Neural cell (in vitro differentiated cells): ENCODE results near the gene GLB1L2. TPM values are rescaled to one million over a fixed set of nuclear protein-coding genes. Genes with fewer than 3 reads are reported as not detected.
"Not testable (repeated sequence)": the region's sequence is repeated elsewhere in the genome, so short reads cannot be mapped to it uniquely, and the experiment has no call there.

Source experiments
- H2AFZ ChIP-seq: fragments of 200-600, 300-800 bp; sonication (generic), shearing (Covaris generic); 2 replicates; pipeline ENCODE4 v1.6.0; 2014; ENCODE audit warnings: low read depth, mild to moderate bottlenecking, antibody characterized with exemption, low read length, moderate library complexity
- H3F3A ChIP-seq: fragments of 200-600 bp; shearing (Covaris generic); 2 replicates; pipeline ENCODE4 v1.6.1; 2016; ENCODE audit warnings: mild to moderate bottlenecking, moderate library complexity, mixed read lengths, antibody characterized with exemption, low read length; ENCODE audit not compliant: insufficient read depth, poor library complexity, severe bottlenecking
- H3K27ac ChIP-seq: fragments of 200-600, 300-800 bp; sonication (generic), shearing (Covaris generic); 2 replicates; pipeline ENCODE4 v1.5.1; 2014; ENCODE audit warnings: mild to moderate bottlenecking, low read length, moderate library complexity
- H3K27me3 ChIP-seq: fragments of 300-800, 200-600 bp; sonication (generic), shearing (Covaris generic); 2 replicates; pipeline ENCODE4 v1.6.0; 2014; ENCODE audit warnings: mild to moderate bottlenecking, low read depth, low read length, moderate library complexity; ENCODE audit not compliant: insufficient read depth
- H3K36me3 ChIP-seq: fragments of 300-800, 200-600 bp; sonication (generic), shearing (Covaris generic); 2 replicates; pipeline ENCODE4 v1.5.1; 2014; ENCODE audit warnings: mild to moderate bottlenecking, antibody characterized with exemption, low read length, moderate library complexity; ENCODE audit not compliant: insufficient read depth
- H3K4me2 ChIP-seq: fragments of 300-800, 200-600 bp; sonication (generic), shearing (Covaris generic); 2 replicates; pipeline ENCODE4 v1.6.0; 2014; ENCODE audit warnings: mild to moderate bottlenecking, low read length
- H3K4me3 ChIP-seq: fragments of 300-800, 200-600 bp; sonication (generic), shearing (Covaris generic); 2 replicates; pipeline ENCODE4 v1.5.1; 2014; ENCODE audit warnings: mild to moderate bottlenecking, low read length, moderate library complexity
- H3K79me2 ChIP-seq: fragments of 200-600 bp; shearing (Covaris generic); replicated peaks from 2 replicates; pipeline ENCODE4 v1.6.0; 2014; ENCODE audit warnings: mild to moderate bottlenecking, low read length, moderate library complexity; ENCODE audit not compliant: insufficient read depth
- H3K9ac ChIP-seq: fragments of 300-800, 200-600 bp; sonication (generic), shearing (Covaris generic); 2 replicates; pipeline ENCODE4 v1.6.1; 2016; ENCODE audit warnings: mild to moderate bottlenecking, low read length, mixed read lengths
- H3K9me2 ChIP-seq: fragments of 200-600 bp; shearing (Covaris generic); 2 replicates; pipeline ENCODE4 v1.6.1; 2016; ENCODE audit warnings: mild to moderate bottlenecking, low read length, mixed read lengths; ENCODE audit not compliant: insufficient read depth
- H3K9me3 ChIP-seq: fragments of 200-600, 300-800 bp; sonication (generic), shearing (Covaris generic); 2 replicates; pipeline ENCODE4 v1.6.1; 2016; ENCODE audit warnings: mild to moderate bottlenecking, mixed run types, low read length, moderate library complexity, mixed read lengths
- H4K20me1 ChIP-seq: fragments of 200-600 bp; shearing (Covaris generic); 2 replicates; pipeline ENCODE4 v1.6.1; 2016; ENCODE audit warnings: mild to moderate bottlenecking, mixed run types; ENCODE audit not compliant: insufficient read depth
- CTCF ChIP-seq: fragments of 450-650 bp; IDR thresholded peaks from 2 replicates; pipeline ENCODE4 v1.5.1; 2014; ENCODE audit warnings: antibody characterized with exemption, mild to moderate bottlenecking, moderate library complexity; ENCODE audit not compliant: poor library complexity, severe bottlenecking
- EP300 ChIP-seq: fragments of 450-650 bp; conservative IDR thresholded peaks from 2 replicates; pipeline ENCODE4 v1.6.1; 2014; ENCODE audit warnings: antibody characterized with exemption, mild to moderate bottlenecking, moderate library complexity; ENCODE audit not compliant: poor library complexity, severe bottlenecking
- EZH2 ChIP-seq: fragments of 200-600, 300-800 bp; shearing (Covaris generic), sonication (generic); IDR thresholded peaks from 2 replicates; pipeline ENCODE4 v1.6.1; 2014; ENCODE audit warnings: antibody characterized with exemption, low read length, borderline replicate concordance, mild to moderate bottlenecking; ENCODE audit not compliant: insufficient read depth, poor library complexity, severe bottlenecking
- MXI1 ChIP-seq: fragments of 450-650 bp; conservative IDR thresholded peaks from 2 replicates; pipeline ENCODE4 v1.6.1; 2014; ENCODE audit warnings: antibody characterized with exemption, mild to moderate bottlenecking; ENCODE audit not compliant: poor library complexity, severe bottlenecking
- POLR2AphosphoS5 ChIP-seq: IDR thresholded peaks from 2 replicates; pipeline ENCODE4 v1.6.1; 2012
- RAD21 ChIP-seq: fragments of 450-650 bp; conservative IDR thresholded peaks from 2 replicates; pipeline ENCODE4 v1.6.1; 2014; ENCODE audit warnings: antibody characterized with exemption, mild to moderate bottlenecking, moderate library complexity
- REST ChIP-seq: IDR thresholded peaks from 2 replicates; pipeline ENCODE4 v1.6.1; 2012; ENCODE audit warnings: borderline replicate concordance
- SMC3 ChIP-seq: fragments of 450-650 bp; conservative IDR thresholded peaks from 2 replicates; pipeline ENCODE4 v1.6.1; 2014; ENCODE audit warnings: antibody characterized with exemption, mild to moderate bottlenecking, moderate library complexity; ENCODE audit not compliant: poor library complexity
- TAF1 ChIP-seq: IDR thresholded peaks from 2 replicates; pipeline ENCODE4 v1.6.1; 2012; ENCODE audit warnings: low read depth
- polyA plus RNA-seq: library from polyadenylated mRNA; depleted of rRNA; stranded (reverse); fragments of >200 nt; gene quantifications from 2 replicates; pipeline ENCODE4 v1.2.3, GENCODE V29; 2014

GLB1L2 gene
- polyA plus RNA-seq, 1 donor from 2014 or later = 1.6 TPM

- H3K4me3 ChIP-seq = no peak overlapping the region
- H3K9ac ChIP-seq = no peak overlapping the region
- no peaks in the 10 kb centered on the region for H3F3A ChIP-seq
- TF ChIP-seq POLR2AphosphoS5 = no peak
- no peak for TF ChIP-seq EZH2
- no peak for TF ChIP-seq TAF1
- no peak for TF ChIP-seq SMC3
- no peak for TF ChIP-seq CTCF
- no peak for TF ChIP-seq RAD21
- no peak for TF ChIP-seq MXI1
- no peak for TF ChIP-seq REST
- TF ChIP-seq EP300 = no peak
- no peak overlapping the region for H2AFZ ChIP-seq
- no peaks in the 10 kb centered on the region for H3K36me3 ChIP-seq
- no peak overlapping the region for H3K27ac ChIP-seq
- no peaks in the 10 kb centered on the region for H3K9me3 ChIP-seq
- no peaks in the 10 kb centered on the region for H3K9me2 ChIP-seq
- H3K4me2 ChIP-seq = no peak overlapping the region
- no peaks in the 10 kb centered on the region for H4K20me1 ChIP-seq
- no peaks in the 10 kb centered on the region for H3K79me2 ChIP-seq
- peaks cover 5% of the 10 kb centered on the region for H3K27me3 ChIP-seq
These were observed 48.1 kb upstream of the GLB1L2 start for GRCh38 chr11:134283461-134284230.

GRCh38 chr11:134284349-134284748 is 47.4 kb upstream of the GLB1L2 start:
- not testable (repeated sequence) for H3K9me2 ChIP-seq, H3K9ac ChIP-seq, H2AFZ ChIP-seq, H3K9me3 ChIP-seq, H3K4me3 ChIP-seq, H3K4me2 ChIP-seq, H3K27me3 ChIP-seq, H3F3A ChIP-seq, H3K36me3 ChIP-seq, H3K79me2 ChIP-seq, H4K20me1 ChIP-seq, H3K27ac ChIP-seq

- H3K9me3 ChIP-seq = no peaks in the 10 kb centered on the region
- H3K4me3 ChIP-seq = no peak overlapping the region
- H3K79me2 ChIP-seq = no peaks in the 10 kb centered on the region
- H4K20me1 ChIP-seq = no peaks in the 10 kb centered on the region
- no peaks in the 10 kb centered on the region for H3F3A ChIP-seq
- H3K9ac ChIP-seq = no peak overlapping the region
- no peak overlapping the region for H2AFZ ChIP-seq
- H3K9me2 ChIP-seq = no peaks in the 10 kb centered on the region
- H3K27ac ChIP-seq = no peak overlapping the region
- H3K4me2 ChIP-seq = no peak overlapping the region
- no peaks in the 10 kb centered on the region for H3K36me3 ChIP-seq
- TF ChIP-seq CTCF = no peak
- TF ChIP-seq POLR2AphosphoS5 = no peak
- no peak for TF ChIP-seq MXI1
- no peak for TF ChIP-seq REST
- TF ChIP-seq TAF1 = no peak
- no peak for TF ChIP-seq RAD21
- TF ChIP-seq EZH2 = no peak
- TF ChIP-seq SMC3 = no peak
- no peak for TF ChIP-seq EP300
- H3K27me3 ChIP-seq = no peaks in the 10 kb centered on the region
These were observed 44.2 kb upstream of the GLB1L2 start for GRCh38 chr11:134287561-134287960.
